EL (cell line): ENCODE measurements around the gene CHTOP.
"Not testable (repeated sequence)": the region's sequence is repeated elsewhere in the genome, so short reads cannot be mapped to it uniquely, and the experiment has no call there.

Source experiments
- DNase-seq: peaks from one replicate; pipeline ENCODE4 v3.0.0-alpha.2; 2016

The CHTOP gene, protein sequence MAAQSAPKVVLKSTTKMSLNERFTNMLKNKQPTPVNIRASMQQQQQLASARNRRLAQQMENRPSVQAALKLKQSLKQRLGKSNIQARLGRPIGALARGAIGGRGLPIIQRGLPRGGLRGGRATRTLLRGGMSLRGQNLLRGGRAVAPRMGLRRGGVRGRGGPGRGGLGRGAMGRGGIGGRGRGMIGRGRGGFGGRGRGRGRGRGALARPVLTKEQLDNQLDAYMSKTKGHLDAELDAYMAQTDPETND

DNA sequence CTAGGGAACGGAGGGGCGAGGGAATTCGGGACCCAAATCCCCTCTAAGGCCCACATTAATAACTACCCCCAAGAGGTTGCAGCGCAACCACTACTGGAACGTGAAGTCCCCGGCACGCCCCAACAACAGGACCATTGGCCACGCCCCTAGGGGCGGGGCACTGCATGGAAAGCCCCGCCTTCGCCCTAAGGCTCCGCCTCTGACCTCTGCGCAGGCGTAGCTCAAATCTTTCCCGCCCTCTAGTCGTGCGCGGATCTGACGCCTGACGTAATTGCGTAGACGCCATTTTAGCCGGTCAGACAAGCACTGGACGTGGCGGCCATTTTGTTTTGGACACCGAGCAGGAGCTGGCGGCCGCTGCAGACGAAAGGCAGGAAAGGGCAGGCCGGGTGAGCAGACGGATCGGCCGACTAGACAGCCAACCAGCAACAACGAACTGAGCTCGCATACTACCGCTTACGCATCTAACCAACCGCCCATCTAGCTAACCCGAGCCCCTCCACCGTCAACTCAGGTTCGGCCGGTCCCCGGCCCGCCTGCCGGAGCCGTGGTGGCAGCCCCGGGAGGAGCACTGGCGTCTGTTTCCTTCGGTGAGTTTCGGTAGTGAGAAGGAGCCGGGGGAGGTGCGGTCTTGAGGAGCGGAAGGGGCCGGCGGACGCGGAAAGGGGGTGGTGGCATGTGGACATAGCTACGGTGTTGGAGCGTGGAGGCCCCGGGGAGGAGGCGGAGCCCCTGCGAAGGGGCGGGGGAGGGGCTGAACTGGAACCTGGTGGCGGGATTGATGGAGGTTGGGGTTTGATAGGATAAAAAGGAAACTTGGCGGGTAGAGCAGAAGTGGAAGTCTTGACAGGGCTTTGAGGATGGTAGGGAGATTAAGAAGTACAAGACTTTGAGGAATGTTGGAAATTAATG, at the start of gene CHTOP:
CHTOP (plus strand) TSS at position 313 of the 912 bp plus-strand sequence. CDS start 2,523 bp downstream, outside the sequence.
- DNase-seq = peak; percentile 98

- no peak for DNase-seq
Observed at GRCh38 chr1:153585006-153585405, 48.9 kb upstream of the CHTOP start.

- no peak for DNase-seq
Observed at GRCh38 chr1:153586347-153586746, 47.5 kb upstream of the CHTOP start.

GRCh38 chr1:153587314-153587713, 46.6 kb upstream of the CHTOP start:
- peak; percentile 71 for DNase-seq

DNA sequence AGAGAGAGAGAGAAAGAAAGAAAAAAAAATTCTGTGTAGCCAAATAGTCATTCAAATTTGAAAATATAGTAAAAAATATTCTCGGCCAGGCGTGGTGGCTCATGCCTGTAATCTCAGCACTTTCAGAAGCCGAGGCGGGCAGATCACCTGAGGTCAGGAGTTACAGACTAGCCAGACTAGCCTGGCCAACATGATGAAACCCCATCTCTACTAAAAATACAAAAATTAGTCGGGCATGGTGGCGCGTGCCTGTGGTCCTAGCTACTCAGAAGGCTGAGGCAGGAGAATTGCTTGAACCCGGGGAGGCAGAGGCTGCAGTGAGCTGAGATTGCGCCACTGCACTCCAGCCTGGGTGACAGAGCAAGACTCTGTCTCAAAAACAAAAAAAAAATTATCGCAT, 45.8 kb upstream of the CHTOP start:
- not testable (repeated sequence) for DNase-seq

DNA sequence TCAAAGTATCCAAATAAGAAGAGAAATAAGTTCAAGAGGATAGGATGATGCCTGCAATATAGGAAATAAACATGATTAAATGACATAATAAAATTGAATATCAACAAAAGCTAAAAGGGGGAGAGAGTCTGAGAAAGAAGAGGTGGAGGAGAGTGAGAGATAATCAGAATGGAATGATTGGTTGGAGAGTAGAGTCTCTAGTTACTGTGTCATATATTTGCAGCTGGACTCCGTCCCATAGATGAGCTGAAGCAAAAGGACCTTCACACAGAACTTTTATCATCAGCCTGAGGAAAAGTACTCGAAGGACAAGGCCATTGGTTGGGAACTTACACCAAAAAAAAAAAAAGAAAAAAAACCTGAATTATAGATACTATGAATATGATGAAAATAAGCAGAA, 45.4 kb upstream of the CHTOP start:
- no peak for DNase-seq

- no peak for DNase-seq
Observed at GRCh38 chr1:153592748-153593147, 41.1 kb upstream of the CHTOP start.

DNA sequence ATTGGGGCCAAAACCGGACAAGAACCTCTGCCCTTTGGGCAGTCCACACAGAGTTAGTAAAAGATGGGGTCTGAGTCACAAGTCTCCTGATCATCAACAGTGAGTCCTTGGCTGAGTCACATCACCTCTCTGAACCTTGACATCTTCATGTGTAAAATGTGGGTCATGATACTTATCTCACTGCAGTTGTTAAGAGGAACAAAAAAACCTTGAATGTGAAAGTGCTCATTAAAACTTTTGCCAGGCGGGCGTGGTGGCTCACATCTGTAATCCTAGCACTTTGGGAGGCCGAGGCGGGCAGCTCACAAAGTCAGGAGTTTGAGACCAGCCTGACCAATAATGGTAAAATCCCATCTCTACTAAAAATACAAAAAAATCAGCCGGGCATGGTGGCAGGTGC, 36.7 kb upstream of the CHTOP start:
- DNase-seq = peak; percentile 82

- peak; percentile 79 for DNase-seq
Observed at GRCh38 chr1:153598309-153599172, 35.3 kb upstream of the CHTOP start.

DNA sequence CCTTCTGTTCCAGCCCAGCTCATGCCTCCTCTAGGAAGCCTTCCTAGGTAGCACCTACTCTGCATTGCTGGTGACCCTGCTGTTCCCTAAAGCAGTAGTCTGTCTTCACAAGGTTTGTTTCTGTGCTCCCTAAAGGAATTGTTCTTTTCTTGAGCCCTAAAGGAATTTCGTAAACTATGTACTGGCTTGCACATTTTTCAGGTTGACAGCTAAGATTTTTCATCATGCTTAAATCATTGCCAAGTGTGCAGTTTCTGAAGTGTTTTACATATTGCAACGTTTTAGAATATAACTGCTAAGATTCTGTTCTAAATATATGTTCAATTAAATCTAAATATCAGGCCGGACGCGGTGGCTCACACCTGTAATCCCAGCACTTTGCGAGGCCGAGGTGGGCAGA, 34.0 kb upstream of the CHTOP start:
- no peak for DNase-seq

DNA sequence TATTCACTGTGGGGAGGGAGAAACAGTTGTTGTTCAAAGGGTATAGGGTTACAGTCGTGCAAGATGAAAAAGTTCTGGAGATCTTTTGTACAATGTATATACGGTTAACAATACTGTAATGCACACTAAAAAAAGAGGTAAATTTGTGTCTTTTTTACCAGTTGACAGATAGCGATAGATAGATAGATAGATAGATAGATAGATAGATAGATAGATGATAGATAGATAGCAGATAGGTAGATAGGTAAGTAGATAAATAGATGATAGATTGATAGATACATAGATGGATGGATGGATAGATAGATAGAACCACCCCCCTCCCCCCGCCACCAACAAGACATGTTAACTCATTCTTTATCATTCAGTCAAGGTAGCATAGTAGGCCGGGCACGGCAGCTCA, 31.1 kb upstream of the CHTOP start:
- no peak for DNase-seq

DNA sequence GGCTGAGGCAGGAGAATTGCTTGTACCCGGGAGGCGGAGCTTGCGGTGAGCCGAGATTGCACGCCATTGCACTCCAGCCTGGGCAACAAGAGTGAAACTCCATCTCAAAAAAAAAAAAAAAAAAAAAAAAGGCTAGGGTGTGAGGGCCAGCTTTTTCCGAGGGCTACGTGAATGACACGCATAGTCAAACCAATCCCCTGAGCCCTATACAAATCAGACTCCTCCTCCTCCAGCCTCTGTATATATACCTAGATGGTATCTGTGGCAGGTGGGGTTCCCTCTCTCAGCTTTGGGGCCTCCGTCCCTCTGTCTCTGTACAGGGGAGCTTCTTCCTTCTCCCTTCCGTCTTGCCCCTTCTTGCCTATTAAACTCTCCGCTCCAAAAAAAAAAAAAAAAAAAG, 27.7 kb upstream of the CHTOP start:
- no peak for DNase-seq

DNA sequence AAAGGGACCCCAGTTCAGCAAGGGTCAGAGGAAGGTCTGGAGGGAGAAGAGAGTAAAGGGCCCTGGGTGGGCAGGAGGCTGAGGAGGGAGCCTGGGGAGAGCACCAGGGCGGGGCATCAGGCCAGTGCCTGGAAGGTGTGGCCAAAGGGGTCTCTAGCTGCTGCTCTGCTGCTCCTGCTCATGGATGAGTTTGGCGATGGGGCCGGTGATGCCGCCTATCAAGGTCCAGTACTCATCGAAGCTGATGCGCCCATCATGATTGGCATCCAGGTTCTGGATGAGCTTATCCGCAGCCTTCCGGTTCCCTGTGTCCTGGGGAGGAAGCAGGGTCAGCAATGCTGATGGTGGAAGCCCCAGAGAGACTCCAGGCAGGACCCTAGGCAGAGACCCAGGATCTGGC, 26.5 kb upstream of the CHTOP start:
- DNase-seq = no peak

- DNase-seq = no peak
Observed at GRCh38 chr1:153608089-153608682, 25.7 kb upstream of the CHTOP start.

GRCh38 chr1:153608742-153609584, 24.9 kb upstream of the CHTOP start:
- DNase-seq = peak; percentile 99

DNA sequence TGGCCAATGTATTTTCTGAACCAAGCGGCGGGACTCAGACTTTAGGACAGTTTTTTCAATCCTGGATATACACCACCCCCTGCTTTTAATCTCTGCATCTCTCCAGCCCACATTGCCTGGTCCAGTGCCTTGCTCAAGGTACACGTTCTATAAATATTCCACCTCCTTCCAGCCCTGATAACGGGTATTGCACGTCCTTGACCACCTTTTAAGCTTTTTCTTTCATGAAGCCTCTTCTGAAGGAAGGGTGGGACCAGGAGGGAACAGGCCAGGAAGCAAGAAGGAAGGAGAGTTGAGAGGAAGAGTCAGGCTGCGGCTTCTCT, 24.3 kb upstream of the CHTOP start:
- no peak for DNase-seq

- DNase-seq = peak; percentile 73
Observed at GRCh38 chr1:153610334-153610733, 23.5 kb upstream of the CHTOP start.

DNA sequence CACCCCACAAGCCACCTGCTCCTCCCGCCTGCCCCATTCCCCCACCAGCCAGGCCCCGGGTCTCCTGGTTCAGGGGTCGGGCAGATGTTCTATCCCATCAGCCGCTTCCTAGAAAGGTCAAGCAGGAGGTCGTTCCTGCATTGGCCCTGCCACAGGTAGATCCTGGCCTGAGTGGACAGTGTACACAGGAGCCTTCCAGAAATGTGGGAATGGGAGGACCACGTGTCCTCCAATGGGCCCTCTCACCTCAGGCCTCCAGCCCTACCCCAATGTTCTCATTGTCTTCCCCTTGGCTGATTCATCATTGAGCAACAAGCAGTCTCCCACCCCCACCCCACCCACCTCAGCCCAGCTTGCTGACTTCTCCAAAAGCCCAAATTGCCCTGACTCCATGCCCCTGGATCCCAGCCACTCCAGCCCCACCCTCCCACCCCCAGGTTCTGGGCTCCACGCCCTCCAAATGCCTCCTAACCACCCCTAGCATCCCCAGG, 23.0 kb upstream of the CHTOP start:
- DNase-seq = peak; percentile 68

DNA sequence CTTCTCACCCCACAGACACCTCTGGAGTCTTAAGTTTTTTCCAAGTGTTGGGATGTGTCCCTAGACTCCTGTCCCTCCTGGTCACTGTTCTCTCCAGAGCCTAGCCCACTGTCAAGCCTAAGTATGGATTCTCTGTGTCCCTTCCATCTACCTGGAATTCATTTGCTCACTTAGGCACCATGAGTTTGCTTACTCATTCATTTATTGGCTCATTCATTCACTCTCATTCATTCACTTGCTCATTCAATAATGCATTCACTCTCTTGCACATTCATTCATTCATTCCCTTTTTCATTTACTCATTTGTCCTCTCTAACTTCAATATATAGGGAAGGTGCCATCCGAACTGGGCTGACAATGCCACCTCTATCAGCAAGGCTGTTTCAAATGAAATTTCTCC, 22.5 kb upstream of the CHTOP start:
- no peak for DNase-seq

GRCh38 chr1:153612111-153612754, 21.6 kb upstream of the CHTOP start:
- DNase-seq = no peak

DNA sequence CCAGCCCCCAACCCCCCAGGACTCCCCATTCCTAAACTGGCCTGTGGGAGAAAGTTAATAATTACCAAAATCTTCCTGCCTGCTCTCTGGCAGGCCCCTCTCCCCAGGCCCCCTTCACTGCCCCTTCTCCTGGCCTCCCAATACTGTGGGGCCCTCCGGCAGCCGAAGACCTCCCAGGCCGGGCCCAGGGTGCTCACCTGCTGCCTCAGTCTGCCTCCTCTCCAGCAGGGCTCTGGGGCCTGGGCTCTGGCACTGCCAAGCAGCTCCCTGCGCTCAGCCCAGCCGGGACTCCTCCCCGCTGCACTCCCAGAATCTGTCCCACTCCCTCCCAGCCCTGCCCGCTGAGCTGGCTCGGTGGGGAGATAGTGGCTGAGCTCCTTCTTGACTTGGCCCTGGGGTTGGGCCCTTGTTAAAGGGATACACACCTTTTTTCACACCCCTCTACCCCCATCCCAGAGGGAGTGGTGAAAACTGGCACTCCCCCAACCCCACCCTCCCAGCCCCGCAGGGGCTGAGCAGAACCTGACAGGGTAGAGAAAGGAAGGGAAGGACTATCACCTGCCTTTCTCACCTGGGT, 21.0 kb upstream of the CHTOP start, which contains the start of gene S100A16:
S100A16 (minus strand) TSS at position 383 of the 577 bp plus-strand sequence. CDS start 4,986 bp downstream, outside the sequence.
- peak; percentile 77 for DNase-seq
